ENCODE measurements around the gene PIGL.
A peak's percentile ranks its signal among the peaks of the same experiment; 100 is the strongest.
"Not testable (repeated sequence)": the region's sequence is repeated elsewhere in the genome, so short reads cannot be mapped to it uniquely, and the experiment has no call there.

The PIGL gene

DNA sequence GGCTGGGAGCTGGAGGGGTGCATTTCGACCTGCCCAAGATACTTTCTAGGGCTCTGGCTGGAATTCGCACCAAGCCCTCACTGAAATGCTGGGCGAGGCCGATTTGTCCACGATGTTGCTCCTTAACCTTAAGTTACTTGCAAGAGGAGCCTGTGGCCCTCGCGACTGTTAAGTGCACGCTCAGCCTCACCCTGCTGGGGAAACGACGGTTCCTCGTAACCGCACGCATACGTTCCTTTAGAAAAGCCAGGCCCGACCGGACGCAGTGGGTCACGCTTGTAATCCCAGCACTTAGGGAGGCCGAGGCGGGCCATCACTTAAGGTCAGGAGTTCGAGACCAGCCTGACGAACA, 1.1 kb upstream of the PIGL start:
- TF ChIP-seq, protein P1, sequence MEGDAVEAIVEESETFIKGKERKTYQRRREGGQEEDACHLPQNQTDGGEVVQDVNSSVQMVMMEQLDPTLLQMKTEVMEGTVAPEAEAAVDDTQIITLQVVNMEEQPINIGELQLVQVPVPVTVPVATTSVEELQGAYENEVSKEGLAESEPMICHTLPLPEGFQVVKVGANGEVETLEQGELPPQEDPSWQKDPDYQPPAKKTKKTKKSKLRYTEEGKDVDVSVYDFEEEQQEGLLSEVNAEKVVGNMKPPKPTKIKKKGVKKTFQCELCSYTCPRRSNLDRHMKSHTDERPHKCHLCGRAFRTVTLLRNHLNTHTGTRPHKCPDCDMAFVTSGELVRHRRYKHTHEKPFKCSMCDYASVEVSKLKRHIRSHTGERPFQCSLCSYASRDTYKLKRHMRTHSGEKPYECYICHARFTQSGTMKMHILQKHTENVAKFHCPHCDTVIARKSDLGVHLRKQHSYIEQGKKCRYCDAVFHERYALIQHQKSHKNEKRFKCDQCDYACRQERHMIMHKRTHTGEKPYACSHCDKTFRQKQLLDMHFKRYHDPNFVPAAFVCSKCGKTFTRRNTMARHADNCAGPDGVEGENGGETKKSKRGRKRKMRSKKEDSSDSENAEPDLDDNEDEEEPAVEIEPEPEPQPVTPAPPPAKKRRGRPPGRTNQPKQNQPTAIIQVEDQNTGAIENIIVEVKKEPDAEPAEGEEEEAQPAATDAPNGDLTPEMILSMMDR (IDR thresholded peaks at IDR 0.05): no peak
- H3K27ac Mint-ChIP-seq: peak overlapping the region; percentile 97
- H3K27me3 Mint-ChIP-seq (ENCODE audit: low read depth, poor library complexity): no peaks in the 10 kb centered on the region
- H3K4me3 Mint-ChIP-seq: peak overlapping the region; percentile 96
- no peak for DNase-seq
- H3K9me3 Mint-ChIP-seq: no peaks in the 10 kb centered on the region
- peaks cover 12% of the 10 kb centered on the region for H3K36me3 Mint-ChIP-seq (ENCODE audit: low read depth)
- H3K4me1 Mint-ChIP-seq: peaks cover 38% of the 10 kb centered on the region

DNA sequence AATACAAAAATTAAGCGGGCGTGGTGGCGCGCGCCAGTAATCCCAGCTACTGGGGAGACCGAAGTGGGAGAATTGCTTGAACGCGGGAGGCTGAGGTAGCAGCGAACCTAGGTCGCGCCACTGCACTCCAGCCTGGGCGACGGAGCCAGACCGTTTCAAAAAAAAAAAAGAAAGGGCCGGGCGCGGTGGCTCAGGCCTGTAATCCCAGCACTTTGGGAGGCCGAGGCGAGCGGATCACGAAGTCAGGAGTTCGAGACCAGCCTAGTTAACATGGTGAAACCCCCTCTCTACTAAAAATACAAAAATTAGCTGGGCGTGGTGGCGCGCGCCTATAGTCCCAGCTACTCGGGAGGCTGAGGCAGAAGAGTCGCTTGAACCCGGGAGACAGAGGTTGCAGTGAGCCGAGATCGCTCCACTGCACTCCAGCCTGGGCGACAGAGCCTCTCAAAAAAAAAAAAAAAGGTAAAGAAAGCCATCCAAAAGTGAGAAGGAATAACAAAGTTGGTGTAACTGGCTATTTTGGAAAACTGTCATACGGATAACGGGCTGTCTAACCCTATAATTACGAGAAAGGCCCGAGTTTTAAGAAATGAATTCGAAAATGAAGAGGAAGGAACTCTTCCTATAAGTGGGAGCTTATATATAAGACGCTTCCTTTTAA, 539 bp upstream of the PIGL start:
- DNase-seq; H3K27me3 Mint-ChIP-seq (ENCODE audit: low read depth, poor library complexity); H3K36me3 Mint-ChIP-seq (ENCODE audit: low read depth); H3K9me3 Mint-ChIP-seq: not testable (repeated sequence)
- H3K4me3 Mint-ChIP-seq: peak overlapping the region; percentile 97
- H3K4me1 Mint-ChIP-seq: peaks cover 38% of the 10 kb centered on the region
- peak overlapping the region; percentile 98 for H3K27ac Mint-ChIP-seq

DNA sequence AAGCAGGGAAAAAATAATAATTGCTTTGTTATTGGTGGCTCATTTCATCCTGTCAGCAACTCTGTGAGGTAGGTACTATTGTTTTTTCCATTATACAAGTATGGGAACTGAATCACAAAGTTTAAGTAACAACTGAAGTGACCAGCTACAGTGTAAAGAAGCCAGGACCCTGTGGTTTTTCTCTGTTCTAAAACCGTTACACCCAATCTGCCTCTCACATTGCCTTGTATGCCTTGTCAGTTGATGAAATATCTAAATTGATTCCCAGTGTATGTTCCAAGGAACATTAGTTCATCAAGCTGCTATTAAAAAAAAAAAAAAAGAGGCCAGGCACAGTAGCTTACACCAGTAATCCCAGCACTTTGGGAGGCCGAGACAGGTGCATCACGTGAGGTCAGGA, 5.4 kb downstream of the PIGL start:
- Mint-ChIP-seq H3K36me3 (ENCODE audit: low read depth) (no peaks in the 10 kb centered on the region), H3K27ac (no peak overlapping the region)

DNA sequence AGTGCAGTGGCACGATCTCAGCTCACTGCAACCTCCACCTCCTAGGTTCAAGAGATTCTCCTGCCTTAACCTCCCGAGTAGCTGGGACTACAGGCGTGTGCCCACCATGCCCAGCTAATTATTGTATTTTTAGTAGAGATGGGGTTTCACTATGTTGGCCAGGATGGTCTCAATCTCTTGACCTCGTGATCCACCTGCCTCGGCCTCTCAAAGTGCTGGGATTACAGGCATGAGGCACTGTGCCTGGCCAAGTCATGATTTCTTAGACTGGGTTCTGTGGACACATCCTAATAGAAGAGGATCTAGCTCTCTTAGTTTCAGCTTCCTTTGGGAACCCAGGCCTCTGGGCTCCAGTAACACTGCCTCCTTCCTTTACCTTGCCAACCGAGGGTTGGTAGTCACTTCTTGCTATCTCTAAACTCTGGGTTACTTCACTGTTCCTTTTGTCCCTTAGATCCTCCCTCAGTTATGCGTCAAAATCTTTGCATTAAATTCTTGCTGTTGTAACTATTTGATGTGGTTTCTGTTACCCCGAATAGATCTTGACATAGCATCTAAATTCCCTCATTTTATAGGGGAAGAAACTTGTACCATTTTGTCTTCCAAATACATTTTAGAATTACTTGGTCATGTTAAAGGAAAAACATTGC, 13.0 kb downstream of the PIGL start:
- H3K27ac Mint-ChIP-seq: peak overlapping the region; percentile 3
- H3K4me1 Mint-ChIP-seq; H3K9me3 Mint-ChIP-seq; H3K27me3 Mint-ChIP-seq (ENCODE audit: low read depth, poor library complexity); H3K4me3 Mint-ChIP-seq; DNase-seq: not testable (repeated sequence)
- peaks cover 14% of the 10 kb centered on the region for H3K36me3 Mint-ChIP-seq (ENCODE audit: low read depth)

More for the DNA sequence above, 5.4 kb downstream of the PIGL start:
- TF ChIP-seq, protein P1 (IDR thresholded peaks at IDR 0.05): no peak
- DNase-seq: no peak
- Mint-ChIP-seq H3K4me1 (peaks cover 15% of the 10 kb centered on the region), H3K9me3 (no peaks in the 10 kb centered on the region), H3K27me3 (ENCODE audit: low read depth, poor library complexity) (no peaks in the 10 kb centered on the region), H3K4me3 (no peak overlapping the region)

DNA sequence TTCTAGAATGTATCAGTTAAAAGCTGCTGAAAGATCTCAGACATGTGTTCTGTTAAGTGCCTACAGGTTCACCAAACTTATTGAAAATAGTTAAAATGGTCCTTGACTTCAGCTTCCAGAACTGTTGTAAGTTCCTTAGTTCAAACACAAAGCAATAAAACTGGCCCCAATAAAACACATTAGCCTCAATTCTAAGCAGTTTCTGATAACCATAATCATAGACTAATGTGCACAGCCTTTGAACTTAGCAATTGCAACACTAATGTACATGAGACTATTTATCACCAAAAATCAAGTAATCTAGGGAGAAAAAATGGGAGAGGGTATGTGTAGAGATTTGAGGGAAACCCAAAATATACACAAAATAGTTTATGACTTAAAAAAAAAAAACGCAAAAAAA, 15.4 kb downstream of the PIGL start:
- no peaks in the 10 kb centered on the region for H3K27me3 Mint-ChIP-seq (ENCODE audit: low read depth, poor library complexity)
- H3K27ac Mint-ChIP-seq: no peak overlapping the region
- H3K4me1 Mint-ChIP-seq: no peaks in the 10 kb centered on the region
- H3K4me3 Mint-ChIP-seq: no peak overlapping the region
- TF ChIP-seq, protein P1 (IDR thresholded peaks at IDR 0.05): no peak
- peaks cover 27% of the 10 kb centered on the region for H3K36me3 Mint-ChIP-seq (ENCODE audit: low read depth)
- no peak for DNase-seq
- no peaks in the 10 kb centered on the region for H3K9me3 Mint-ChIP-seq

DNA sequence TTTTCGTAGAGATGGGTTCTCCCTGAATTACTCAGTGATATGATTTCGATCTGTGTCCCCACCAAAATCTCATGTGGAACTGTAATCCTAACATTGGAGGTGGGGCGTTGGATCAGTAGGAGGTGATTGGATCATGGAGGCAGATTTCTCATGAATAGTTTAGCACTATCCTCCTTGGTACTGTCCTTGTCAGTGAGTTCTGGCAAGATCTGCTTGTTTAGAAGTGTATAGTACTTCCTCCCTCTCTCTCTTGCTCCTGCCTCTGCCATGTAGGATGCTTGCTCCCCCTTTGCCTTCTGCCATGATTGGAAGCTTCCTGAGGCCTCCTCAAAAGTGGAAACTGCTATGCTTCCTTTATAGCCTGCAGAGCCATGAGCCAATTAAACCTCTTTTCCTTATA, 22.9 kb downstream of the PIGL start:
- Mint-ChIP-seq H3K27me3 (ENCODE audit: low read depth, poor library complexity) (no peaks in the 10 kb centered on the region), H3K27ac (no peak overlapping the region), H3K4me1 (peaks cover 12% of the 10 kb centered on the region), H3K4me3 (no peak overlapping the region), H3K36me3 (ENCODE audit: low read depth) (peaks cover 23% of the 10 kb centered on the region), H3K9me3 (no peaks in the 10 kb centered on the region)
- DNase-seq: no peak
- TF ChIP-seq, protein P1 (IDR thresholded peaks at IDR 0.05): no peak

DNA sequence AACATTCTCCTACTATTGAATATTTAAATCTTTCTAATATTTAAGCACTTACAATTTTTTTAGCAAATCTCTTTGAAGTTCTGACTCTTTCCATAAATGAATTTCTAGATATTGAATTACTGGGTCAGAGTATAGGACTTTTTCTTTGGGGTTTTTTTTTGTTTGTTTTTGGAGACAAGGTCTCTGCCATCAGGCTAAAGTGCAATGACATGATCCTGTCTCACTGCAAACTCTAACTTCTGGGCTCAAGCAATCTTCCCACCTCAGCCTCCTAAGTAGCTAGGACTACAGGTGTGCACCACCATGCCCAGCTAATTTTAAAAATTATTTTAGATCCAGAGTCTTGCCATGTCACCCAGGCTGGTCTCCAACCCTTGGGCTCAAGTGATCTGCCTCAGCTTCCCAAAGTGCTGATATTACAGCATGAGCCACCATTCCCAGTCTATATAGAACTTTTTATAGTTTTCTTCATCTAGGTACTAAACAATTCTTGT, 24.9 kb downstream of the PIGL start:
- Mint-ChIP-seq H3K27ac (peak overlapping the region; percentile 54), H3K4me3 (no peak overlapping the region), H3K36me3 (ENCODE audit: low read depth) (peaks cover 16% of the 10 kb centered on the region), H3K9me3 (peaks cover 1% of the 10 kb centered on the region), H3K27me3 (ENCODE audit: low read depth, poor library complexity) (no peaks in the 10 kb centered on the region), H3K4me1 (peaks cover 12% of the 10 kb centered on the region)
- TF ChIP-seq, protein P1 (IDR thresholded peaks at IDR 0.05): no peak
- no peak for DNase-seq
